HuH-7 (cell line): ENCODE results near the gene ST6GALNAC6.

Experiments
- DNase-seq: peaks from one replicate; pipeline ENCODE4 v3.0.0; 2011; ENCODE audit warnings: low spot score

The ST6GALNAC6 gene

GRCh38 chr9:127916720-127917581, 17.5 kb upstream of the ST6GALNAC6 start, which contains the start of gene ST6GALNAC4:
Gene ST6GALNAC4 (minus strand): TSS chr9:127917041. CDS start chr9:127916419, 622 bp downstream.
- peak; percentile 92 for DNase-seq

DNA sequence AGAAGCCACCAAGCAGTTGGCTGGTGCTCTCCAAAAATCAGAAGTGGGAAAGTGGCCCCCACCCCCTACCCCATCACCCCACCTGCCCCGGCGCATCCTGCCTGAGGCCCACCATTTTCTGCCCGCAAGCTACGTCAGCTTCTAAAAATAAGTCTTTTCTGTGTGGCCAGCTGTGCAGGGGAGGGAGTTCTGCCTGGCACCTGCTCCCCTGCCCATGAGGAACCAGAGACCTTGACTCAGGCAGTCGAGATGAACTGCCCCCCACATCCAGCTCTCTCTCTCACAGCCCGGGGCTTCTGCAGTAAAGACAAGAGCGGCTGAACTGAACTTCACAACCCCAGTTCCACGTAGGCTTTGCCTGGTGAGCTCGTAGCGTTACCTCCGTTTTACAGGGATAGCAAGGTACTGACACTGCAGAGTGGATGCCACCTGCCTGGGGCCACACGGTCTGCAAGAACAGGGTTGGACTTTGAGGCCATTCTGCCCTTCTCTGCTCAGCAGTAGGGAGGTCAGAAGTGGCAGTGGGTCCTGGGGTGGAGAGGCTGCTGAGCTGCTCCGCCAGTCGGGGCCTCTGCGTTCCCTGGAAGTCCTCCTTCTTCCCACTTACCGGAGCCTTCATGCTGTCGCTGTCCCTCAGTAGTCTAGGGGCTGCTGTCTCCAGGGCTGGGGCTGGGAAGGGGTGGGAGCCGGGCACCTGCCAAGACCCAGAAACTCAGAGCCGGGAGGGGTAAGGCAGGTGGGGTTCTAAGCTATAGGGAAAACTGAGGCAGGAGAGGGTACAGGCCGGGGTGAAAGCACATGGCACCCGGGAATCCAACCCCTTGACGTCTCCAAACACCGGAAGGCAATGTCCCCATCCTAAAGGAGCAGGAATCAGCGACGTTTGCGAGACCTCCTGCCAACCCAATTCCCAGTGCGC, 16.7 kb upstream of the ST6GALNAC6 start:
- no peak for DNase-seq

DNA sequence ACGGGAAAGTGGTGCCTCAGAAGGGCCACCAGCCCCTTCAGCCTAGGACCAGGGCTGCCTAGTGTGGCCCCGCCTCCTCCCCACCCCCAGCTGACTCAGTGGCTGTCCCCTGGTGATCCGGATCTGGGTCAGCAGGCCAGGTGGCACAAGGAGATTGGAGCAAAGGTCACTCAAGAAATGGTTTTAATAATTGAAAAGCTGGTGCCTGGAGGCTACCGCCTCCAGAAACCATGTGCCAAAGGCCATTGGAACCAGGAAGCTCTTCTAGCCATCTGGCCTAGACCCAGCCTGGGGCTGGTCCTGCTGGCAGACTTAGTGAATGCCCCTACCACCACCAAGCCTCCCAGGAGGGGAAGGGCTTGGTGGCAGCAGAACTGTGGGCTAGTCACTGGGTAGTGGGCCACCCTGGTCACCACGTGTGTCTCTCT, 15.9 kb upstream of the ST6GALNAC6 start:
- DNase-seq = no peak

DNA sequence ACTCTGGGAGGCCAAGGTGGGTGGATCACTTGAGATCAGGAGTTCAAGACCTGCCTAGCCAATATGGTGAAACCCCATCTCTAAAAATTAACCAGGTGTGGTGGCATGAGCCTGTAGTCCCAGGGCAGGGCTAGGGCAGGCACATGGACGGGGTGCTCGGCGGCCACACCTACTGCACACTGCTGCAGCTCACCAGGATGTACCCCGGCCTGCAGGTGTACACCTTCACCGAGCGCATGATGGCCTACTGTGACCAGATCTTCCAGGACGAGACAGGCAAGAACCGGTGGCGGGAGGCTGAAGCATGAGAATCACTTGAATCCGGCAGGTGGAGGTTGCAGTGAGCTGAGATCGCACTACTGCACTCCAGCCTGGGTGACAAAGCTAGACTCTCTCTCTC, 14.3 kb upstream of the ST6GALNAC6 start:
- DNase-seq = no peak

DNA sequence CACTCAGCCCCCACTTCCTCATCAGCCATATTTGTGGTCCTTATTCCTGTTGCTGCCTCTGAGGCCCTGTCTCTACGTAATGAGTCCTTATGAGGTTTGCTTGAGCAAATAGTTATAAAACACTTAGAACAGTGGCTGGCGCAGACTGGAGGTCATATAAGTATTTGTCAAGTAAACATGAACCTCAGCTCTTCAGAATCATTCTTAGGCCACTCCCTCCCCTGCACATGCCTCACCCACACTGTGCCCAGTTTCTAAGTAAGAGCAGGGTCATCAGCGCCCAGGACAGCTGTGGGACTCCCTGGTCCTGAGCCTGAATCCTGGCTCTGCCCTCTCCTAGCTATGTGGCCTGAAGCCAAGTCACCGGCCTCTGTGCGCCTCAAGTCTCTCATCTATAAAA, 13.5 kb upstream of the ST6GALNAC6 start:
- DNase-seq = no peak

GRCh38 chr9:127912296-127912695, 12.9 kb upstream of the ST6GALNAC6 start:
- no peak for DNase-seq

DNA sequence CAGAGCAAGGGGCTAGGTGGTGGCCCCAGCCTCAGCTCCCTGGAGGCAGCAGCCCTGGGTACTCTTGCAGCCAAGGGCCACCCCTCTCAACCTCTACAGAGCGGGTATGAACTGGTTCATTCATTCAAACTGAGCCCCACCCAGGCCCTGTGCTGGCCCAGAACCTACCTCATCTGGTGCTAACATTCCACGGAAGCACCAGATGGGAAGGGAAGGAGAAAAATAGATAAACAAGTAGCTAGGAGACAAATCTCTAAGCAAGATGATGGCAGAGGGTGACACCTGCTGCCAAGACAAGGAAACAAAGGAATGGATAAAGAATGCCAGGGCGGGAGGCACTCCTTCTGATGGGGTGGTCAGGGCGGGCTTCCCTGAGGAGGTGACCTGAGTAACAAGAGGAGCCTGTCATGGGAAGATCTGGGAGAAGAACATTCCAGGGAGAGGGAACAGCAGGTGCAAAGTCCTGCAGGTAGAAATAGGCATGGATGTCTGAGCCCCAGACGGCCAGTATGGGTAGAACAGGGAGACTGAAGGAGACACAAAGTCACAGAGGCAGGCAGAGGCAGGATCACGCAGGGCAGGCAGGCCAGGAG, 11.3 kb upstream of the ST6GALNAC6 start:
- no peak for DNase-seq

DNA sequence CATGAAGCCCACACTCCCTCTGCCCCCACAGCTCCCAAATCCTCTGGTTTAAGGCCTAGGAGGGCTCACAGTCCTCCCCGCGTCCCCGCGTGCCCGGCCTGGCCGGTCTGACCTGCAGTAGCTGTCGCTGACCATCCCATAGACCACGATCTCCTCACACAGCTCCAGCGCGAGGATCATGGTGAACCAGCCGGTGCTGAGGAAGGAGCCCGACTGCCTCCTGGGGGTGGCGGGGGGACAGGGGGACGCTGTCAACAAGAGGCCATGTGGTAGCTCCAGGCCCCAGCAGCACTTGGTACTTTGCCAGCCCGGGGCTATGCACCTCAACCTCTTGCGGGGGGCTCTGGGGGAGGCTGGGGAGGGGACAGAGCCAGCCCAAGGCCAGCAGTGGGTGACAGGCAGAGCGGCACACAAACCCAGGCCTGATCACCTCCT, 10.5 kb upstream of the ST6GALNAC6 start:
- DNase-seq = no peak

DNA sequence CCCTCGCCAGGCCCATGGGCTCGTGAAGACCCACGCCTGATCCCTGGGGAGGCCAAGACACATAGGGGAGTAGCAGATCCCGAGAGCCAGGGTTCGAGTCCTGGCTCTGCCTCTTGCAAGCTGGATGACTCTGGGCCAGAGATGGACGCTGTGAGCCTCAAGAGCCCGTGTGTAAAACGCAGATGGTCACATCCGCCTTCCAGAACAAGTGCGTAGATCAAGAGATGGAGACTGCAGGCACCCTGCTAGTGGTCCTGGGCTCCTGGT, 9.2 kb upstream of the ST6GALNAC6 start:
- DNase-seq = no peak

DNA sequence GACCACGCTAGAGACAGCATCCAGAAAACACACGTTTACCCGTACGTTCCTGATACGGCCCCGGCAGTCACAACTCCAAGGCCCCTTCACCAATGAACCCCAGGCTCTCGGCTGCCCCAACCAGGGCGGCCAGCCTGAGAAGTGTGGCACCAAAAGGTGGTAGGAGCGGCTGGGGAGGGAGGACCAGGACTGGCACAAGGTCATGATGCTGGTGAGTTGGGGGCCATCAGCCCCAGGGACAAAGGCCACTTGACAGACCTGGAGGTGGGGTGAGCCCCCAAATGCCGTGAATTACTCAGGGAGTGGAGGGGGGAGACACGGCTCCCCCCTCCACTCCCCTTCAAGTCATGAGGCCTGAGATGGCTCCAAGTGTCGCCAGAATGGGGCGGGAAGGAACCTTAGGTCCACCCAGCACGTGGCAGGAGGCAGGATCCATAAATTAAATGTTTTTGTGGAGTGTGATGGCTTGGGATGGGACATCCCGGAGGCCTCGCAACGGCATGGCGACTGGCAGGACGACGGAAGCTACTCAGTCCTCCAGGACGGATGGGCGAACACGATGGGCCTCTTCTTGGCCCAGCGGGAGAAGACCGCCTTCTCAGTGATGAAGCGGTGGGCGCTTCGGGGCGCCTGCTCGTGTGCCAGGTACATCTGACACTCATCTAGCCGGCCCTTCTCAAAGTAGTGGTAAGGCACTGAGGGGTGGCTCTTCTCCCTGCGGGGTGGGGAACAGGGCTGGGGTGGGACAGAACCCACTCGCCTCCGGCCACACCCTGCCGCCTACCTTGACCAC, 8.7 kb upstream of the ST6GALNAC6 start:
- DNase-seq = no peak

DNA sequence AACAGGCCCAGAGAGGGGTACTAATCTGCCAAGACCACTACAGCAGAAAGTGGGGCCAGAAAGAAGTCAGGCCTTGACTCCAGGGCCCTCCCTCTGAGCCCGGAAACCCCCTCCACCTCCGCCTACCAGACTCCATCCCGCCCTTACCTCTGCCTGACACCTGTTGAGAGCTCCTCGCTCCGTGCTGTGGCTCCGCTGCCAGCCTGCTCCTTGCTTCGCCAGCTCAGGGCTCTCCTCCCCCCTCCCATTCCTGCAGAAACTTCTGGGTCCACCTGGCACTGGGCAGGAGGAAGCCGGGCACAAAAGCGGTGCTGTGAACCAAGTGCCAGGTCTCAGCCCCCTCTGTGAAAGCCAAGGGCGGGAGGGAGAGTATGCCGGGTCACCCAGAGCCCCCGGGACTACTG, 6.4 kb upstream of the ST6GALNAC6 start:
- DNase-seq = no peak

GRCh38 chr9:127905004-127905728, 5.8 kb upstream of the ST6GALNAC6 start:
- DNase-seq = no peak

DNA sequence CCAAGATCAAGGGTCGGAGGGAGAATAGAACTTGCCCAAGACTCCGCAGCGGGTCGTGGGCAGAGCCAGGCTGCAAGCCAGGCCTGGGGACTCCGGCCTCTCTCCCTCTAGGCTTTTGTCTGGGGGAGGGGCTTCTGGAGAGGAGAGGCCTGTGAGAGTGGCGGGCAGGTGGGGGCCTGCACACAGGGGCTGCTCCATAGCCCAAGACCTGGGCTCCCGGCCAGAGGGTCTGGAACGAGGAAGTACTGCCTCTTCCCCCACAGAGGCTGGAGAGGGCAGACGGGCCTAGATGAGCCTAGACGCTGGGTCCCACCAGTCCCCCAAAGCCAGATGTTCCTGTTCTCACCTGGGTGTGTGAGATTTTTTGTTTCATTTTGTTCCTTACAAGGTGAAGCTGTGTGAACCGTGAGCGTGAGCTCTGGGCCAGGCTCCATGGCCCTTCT, 5.2 kb upstream of the ST6GALNAC6 start:
- no peak for DNase-seq

GRCh38 chr9:127903557-127904475, 4.4 kb upstream of the ST6GALNAC6 start:
- no peak for DNase-seq

- peak; percentile 74 for DNase-seq
Measured at GRCh38 chr9:127898433-127899127, 823 bp downstream of the ST6GALNAC6 start.

DNA sequence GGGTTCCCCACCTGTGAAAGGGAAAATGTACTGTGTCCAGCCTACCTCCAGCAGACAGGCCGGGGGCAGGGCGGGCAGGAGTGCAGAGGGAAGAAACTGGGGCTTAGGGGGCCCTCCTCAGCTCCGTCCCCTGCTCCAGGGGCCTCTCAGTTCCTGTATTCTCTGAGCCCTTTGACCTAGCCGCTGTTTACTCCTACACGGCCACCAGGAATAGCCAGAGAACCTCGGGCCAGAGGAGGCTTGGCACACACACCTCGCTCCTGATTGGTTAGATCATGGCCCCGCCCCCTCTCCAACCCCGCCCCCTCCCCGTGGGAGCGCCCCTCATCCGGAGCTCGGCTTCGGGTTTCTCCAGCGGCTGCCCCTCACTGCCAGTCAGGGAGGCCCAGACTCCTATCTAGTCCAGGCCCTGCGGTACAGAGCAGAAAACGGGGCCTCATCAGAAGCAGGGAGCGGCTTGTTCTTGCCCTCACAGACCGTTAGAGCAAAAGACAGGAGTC, 2.2 kb downstream of the ST6GALNAC6 start:
- peak; percentile 96 for DNase-seq

DNA sequence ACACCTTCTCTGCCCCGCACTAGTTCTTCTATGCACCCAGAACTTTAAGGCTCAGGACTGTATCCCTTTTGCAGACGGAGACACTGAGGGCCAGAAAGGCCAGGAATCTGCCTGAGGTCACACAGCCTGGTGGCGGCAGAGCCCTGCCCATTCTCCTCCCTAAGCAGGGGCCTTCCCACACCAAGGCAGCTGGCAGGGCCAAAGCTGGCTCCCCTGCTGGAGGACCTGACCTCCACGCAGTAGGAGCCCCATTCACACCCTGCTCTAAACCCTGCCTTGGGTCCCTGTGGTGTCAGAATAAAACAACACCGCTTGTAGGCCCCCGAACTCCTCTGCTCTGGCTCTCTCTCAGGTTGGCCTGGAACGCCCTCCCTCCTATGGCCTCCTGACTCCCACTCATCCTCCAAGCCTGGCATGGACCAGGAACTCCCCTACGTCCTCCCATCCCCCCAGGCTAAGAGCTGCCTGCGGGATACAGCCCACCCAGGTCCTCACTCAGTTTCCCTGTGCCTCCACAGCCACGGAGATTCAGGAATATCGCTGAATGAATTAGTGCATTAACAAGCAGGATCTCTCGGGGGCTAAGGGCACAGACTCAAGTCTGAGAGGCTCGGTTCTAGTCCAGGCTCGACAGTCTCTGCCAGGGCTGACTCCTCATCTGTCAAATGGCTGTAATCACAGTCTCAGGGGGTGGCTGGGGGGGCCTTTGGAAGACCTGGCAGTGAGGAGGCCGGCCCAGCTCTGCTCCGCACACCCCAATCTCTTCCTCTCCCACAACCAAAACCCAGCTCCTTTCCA, 2.8 kb downstream of the ST6GALNAC6 start:
- no peak for DNase-seq

DNA sequence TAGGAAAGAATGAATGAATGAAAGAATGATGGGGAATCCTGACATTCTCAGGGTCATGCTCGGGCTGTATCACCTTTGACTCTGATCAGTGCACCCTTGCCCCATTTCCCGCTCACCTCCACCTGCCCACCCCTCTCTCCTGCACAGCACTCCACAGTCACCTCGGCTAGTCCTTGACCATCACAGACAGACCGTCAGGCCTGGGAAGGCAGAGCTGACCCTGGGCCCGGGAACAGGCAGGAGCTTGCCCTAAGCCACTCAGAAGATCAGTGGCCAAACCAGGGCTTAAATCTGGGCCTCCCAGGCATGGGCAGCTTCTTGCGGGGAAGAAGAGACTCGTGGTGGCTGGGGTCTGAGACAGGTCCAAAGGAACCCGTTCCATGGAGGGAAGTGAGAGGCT, 3.6 kb downstream of the ST6GALNAC6 start:
- DNase-seq = no peak
